Right kidney (tissue), 1 donor: ENCODE data around the gene ACACA.
"Not testable (repeated sequence)": the region's sequence is repeated elsewhere in the genome, so short reads cannot be mapped to it uniquely, and the experiment has no call there.

ENCODE experiments used
- DNase-seq: peaks from one replicate; pipeline ENCODE4 v3.0.0-alpha.2; 2016

ACACA gene

DNA sequence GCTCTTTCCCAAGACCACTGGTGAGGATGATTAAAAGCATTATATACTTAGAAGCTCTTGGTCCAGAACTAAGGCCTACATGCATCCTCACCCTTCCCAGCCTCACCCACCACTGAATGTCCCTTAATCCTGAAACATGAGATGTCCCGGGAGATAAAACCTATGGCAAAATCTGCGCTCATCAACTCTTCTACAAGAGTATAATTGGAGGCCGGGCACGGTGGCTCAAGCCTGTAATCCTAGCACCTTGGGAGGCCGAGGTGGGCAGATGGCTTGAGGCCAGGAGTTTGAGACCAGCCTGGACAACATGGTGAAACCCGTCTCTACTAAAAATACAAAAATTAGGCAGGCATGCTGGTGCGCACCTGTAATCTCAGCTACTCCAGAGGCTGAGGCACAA lies 13.3 kb downstream of the ACACA start:
- DNase-seq: no peak

DNA sequence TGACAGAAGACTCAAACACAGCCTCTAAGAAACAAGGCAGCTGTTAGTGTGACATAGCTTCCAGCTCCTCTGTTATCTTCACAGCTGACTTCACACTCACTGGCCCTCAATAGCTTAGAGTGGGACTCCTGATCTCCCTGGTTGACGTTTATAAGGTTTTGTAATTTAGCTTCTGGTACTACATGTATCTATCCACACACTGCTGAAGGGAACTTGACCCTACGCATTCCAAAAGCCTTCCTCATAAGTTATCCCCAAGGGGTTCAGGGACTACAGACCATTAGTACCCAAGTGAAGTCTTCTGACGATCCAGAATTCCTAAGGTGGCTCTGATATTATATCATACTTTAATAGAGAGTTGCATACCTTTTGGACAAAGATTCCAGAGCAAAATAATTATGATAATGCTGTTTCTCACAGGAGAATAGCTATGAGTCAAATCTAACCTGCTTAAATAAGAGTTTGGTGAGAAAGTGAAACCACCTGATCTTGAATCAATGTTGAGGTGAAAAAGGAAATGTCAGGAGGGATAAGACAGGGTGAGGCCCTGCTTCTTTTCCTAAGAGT lies 14.5 kb downstream of the ACACA start:
- DNase-seq: no peak

DNA sequence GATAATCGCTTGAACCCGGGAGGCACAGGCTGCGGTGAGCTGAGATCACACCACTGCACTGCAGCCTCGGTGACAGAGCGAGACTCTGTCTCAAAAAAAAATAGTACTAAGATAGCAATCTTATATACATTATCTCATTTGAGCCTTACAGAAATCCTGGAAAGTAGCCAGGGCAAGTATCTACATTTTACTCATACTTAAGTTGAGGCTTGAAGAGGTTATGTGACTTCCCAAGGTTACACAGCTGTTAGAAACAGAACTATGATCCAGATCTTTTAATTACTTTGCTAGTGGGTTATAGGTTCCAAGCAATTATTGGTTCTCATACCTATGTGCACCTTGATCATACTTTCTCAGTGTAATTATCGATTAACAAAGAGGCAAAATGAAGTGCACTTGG lies 15.5 kb downstream of the ACACA start:
- no peak for DNase-seq

DNA sequence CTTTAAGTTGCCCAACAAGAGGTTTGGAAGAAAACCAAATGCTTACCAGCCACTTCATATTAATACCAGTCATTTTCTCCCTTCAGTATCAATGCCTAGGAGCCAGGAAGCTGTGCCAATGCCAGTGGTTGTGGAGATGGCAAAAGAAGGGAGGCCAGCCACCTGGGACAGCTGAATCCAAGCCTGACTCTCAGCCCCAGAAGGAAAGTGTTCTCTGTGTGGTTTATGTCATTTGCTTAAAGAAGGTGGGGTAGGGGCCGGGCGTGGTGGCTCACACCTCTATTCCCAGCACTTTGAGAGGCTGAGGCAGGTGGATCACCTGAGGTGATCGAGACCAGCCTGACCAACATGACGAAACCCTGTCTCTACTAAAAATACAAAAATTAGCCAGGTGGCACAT lies 17.5 kb downstream of the ACACA start:
- no peak for DNase-seq

DNA sequence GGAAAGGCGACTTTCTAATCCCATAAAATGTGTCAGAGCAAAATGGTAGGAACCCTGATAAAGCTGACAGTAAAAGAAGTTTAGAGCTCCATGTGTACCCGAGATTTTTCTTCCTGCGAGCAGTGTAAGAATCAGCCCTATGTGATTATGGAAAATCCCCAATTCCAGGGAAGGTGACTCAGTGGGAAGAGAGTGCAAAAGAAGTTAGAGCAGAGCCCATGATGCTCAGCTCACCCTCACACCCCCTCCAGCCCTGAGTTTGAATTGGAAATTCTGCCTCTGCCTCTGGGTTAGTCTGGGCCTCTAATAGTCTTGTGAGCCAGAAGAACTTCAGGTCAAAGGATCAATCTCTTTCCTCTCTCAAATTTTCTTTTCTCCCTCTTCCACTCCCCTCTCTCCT lies 18.4 kb downstream of the ACACA start:
- DNase-seq: no peak

DNA sequence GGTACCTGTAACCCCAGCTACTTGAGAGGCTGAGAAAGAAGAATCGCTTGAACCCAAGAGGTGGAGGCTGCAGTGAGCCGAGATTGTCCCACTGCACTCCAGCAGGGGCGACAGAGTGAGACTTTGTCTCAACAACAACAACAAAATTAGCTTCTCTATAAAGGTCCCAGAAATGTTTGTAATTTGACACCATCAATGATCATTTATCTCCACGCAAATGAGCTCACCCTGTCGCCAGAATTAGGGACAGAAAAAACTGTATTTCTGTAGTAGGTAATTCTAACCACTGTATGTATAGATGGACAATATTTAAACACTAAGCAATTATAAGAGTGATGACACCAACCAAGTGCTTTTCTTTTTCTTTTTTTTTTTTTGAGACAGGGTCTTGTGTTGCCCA lies 20.2 kb downstream of the ACACA start:
- no peak for DNase-seq

DNA sequence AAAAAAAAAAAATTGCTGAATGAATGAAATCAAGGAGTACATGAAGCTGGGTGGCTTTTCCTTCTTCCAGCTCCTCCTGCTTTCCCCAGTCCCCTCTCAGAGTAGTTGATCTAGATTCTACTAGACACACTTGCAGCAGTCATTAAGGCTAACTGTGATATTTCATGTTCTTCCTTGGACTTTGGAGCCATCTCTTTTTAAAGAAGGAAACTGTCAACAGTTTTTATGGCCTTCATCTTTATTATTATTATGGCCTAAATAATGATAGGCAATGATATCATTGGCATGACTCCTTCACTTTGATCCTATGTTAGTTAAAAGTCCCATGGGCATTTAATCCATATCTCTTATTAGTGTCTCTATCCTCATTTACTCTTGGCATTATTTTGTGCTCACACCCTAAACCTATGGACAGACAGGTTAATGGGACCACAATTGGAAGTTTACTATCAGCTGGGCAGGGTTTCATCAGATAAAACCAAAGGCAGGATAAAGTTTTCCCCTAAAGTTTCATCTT lies 21.1 kb downstream of the ACACA start:
- no peak for DNase-seq

DNA sequence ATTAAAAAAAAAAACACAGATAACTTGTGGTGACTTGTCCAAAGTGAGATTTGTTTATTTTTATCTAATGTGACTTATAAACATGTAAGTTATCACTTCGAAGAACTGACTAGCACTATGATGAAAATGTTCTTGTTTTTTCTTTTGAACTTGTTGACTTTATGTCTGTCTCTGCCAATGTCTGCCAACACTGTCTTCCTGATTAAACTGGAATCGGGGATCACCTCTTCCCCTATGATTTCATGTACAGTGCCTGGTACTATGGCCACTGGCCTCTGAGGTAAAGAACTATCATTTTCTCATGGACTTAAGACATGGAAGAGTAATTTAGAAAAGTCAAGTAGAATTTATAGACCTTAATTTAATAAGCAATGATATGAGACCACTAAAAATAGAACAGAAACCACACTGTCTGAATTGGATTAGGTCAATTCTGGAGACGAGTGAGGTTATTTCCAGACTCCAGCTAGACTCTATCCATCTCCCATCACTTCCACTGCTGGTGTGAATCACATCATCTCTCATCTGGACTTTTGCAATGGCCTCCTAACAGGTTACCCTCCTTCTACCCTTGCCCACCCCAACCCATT lies 22.0 kb downstream of the ACACA start:
- no peak for DNase-seq

DNA sequence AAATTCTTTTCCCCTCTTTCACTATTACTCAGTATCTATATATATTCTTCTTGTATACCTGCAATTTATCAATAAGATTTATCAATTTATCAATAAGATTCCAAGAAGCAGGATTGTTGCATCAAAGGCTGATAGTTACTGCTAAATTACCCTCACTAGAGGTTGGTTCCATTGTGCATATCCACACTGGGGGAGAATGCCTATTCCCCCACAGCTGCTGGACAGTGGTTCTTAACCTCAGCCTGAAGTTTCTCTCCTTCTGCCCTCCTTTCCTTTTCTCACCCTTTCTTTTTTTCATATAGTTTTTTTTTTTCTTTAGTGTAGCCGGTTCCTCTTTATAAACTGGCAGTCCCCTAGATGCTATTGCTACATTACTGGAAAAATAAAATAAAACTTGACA lies 24.6 kb downstream of the ACACA start:
- DNase-seq: no peak

DNA sequence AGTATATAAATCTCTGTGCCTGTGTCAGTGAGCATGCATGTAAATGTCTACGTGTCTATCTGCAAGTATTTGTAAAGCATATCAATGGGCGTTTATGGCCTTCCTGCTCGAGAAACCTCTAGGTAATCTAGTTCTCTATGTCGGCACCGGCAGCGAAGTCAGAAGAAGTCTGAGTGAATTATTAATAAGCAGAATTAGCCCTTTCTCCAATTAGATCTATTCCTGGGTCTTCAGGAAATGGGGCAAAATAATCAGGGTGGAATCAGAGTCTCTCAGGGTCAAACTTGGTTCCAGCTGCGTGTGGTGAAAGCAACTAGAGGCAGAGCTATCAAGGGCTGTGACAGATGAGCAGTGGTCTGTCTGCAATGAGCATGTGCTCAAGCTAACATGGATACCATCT lies 30.9 kb downstream of the ACACA start, which contains the start of gene C17orf78:
C17orf78 (plus strand) TSS at position 280 of the 400 bp plus-strand sequence; CDS start at position 388, 108 bp downstream.
- no peak for DNase-seq

DNA sequence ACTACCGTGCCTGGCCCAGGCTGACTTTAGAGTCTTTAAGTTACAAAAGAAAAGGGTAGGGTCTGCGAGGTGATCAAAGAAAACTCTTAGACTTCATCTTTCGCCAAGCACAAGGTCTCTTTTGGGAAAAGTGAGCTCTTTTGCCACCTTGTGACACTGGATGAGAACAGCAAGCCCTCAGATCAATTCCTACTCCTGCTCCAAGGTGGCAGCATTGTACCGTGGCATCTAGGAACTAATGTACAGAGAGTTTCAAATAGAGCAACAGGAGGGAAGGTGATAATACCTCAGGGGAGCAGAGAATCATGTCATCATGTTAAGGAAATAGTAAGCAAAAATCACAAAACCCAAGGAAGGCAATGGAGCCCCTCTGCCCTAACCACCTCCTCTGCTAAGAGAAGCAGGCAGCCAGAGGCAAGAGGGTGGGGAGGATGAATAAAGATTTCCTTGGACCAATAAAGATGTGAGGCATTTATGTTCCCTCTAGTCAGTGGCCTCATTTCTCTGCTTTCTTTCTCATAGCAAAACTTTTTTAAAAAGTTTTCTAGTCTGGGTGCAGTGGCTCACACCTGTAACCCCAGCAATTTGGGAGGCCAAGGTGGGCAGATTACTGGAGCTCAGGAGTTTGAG lies 33.0 kb downstream of the ACACA start:
- peak; percentile 46 for DNase-seq

DNA sequence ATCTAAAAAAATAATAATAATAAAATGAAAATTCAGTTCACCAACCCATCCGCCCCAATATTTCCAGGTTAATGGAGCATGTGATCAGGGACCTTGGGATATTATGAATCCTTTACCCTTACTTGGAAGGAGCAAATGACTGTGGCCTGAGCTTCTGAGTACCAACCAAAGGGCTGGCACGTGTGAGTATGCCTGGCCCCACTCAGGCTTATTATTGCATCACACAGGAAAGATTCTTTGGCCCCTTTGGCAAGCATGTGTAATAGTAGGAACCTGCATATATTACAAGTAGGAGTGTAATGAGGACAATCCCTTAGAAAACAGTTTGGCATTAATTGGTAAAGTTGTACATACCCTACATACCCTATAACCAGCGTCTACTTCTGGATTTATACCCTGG lies 38.1 kb downstream of the ACACA start:
- DNase-seq: no peak

DNA sequence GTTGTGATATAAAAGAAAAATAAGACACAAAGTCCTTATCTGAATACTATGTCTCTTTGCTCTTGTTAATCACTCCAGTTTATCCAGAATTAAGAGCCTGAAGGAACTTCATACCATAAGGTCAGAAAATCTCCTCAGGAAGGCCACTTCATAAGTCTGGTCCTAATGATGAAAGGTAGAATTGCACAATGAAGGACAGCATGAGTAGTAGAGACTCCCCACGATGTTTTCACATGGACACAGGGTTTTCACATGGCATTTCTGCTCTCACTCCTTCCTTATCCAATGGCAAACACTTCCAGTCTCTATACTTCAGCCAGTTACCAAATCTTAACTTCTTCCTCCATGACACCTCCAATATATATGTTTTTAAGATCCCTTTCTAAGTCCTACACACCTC lies 41.0 kb downstream of the ACACA start:
- DNase-seq: no peak

DNA sequence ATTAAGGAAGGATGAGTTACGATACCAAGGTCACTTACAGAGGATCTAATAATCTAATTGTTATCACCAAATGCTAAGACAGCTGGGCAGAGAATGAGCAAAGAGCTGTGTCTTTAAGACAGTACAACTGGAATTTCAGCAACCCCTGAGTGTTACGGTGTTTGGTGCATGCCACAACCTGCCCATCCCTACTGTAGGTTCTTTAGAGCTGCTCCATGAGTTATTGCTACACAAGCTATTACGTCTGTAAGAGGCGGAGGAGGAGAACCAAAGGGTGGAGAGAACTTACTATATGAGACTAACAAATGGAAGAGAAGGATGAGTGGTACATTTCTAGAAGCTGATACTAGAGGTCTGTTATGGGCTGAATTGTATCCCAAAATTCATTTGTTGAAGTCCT lies 45.1 kb downstream of the ACACA start:
- no peak for DNase-seq

DNA sequence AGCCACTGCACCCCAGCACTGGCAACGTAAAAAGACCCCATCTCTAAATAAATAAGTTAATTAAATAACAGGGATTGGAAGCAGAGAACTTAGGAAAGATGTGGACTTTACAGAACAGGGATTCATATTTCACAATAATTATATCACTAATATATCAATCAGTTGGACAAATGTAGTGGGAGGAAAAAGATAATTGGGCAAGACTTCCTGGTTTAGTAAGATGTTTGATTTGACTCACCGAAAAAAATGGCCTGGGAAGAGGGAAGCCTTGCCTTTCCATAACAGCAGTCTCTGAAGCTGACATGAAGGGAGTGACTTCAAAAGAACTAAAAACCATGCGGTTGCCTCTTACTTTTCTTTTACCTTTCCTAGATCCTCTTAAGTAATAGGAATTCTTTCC lies 46.0 kb downstream of the ACACA start:
- no peak for DNase-seq

DNA sequence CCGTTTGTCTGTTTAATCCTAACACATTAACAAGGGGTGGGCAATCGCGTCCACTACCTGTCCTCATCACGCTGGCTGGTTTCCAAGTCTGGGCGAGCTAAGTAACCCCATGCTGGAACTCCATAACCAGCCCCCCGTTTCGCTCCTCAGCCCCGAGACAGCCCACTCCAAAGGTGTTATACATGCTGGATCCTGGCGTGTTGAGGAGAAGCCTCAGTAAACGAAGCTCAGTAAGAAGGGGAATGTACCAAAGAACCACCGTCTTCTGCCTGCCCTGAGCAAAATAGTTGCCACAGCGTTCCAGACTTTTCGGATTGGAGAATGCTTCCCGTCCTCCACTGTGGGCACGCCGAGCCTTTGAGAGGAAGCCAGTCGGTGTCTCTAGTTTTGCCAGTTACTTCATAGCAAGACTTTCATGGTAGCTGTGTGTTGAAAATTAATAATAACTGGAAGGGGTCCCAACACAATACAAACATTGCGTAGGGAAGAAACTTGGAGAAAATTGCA lies 46.9 kb downstream of the ACACA start:
- DNase-seq: peak; percentile 85

DNA sequence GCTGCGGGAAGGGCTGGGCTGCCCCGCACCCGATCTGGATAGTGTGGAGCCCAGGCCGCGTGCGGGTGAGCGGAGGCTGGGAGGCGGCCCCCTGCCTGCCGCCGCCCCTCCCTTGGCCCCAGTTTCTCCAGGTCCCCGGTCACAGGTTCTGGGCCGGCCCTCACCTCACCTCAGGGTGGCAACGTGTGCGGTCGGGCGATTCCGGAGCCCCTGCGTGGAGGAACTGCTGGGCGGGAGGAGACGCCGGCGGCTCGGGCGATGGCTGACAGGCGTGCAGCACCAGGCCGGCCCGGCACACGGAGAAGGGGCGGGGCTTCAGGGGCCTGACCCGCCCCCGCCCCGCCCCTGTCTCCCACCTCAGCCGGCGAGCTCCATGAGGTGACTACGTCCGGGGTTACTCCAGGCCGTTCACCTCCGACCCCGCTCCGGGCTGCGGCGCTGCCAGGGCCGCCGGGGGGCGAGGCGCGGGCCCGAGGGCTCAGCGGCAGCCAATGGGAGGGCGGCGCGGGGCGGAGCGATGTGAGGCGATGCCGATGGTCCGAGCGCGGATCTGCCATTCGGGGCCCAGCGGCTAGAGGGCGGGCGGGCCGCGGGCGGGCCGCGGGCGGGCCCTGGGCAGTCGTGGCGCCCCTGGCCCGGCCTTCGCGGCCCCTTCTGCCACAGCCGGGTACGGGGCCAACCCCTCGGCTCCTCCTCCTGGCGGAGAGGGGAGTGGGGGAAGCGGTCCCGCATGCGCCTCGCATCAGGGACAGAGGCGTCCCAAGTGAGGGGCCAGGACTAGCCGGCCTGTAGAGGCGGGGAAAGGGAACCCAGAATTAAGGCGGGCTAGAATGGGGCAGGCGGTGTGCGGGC lies 47.6 kb downstream of the ACACA start:
- DNase-seq: peak; percentile 98

DNA sequence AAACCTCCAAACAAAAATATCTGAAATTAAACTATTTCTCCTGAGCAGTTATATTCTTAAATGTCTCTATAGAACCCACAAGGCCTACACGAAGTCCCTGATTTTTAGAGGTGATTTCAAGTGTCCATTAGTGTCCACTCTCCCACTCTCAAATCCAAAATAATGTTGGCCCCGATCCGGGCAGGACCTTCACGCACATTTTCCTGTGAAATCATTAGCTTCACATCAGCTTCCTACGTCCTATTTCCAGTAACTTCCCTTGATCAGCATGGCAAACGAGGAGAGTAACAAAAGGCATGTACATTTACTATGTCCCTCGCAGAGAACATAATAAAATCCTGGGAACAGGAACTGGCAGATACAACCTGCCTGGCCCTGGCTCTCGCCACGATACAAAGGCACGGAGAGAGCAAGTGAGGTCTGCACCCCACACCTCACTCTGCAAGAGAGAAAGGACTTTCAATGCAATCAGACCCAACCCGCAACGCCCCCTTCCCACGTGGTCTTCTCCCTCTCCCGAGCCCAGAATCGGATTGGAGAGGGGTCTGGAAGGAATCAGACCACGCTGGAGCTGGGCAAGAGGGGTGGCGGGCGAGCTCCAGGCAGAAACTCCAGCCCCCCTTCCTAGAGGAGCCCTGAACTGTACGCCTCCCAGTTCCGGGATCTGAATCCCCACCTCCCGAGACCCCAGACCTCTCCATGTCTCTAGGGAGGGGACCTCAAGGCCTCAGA lies 48.4 kb downstream of the ACACA start:
- no peak for DNase-seq

DNA sequence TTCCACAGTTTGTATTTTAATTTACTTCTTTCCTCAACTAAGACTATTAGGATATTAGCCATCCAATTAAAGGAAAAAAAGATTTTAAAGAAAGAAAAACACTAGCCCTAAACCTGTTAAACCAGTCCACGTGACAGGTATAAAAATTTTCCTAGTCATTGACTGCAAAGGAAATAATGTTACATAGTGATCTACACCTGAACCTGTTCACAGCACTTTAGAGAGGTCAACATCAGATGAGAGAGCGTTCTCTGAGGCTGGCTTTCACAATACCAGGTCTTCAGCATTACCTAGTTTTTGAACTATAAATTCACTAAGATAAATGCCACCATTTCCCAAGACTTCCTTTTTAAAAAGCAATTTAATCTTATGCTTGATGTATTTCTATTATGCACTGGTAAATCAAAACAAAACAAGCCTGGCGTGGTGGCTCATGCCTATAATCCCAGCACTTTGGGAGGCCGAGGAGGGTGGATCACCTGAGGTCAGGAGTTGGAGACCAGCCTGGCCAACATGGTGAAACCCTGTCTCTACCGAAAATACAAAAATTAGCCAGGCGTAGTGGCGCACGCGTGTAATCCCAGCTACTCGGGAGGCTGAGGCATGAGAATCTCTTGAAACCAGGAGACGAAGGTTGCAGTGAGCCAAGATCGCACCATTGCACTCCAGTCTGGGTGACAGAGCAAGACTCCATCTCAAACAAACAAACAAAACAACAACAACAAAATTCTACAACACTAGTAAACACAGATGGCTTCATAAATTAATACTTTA lies 49.7 kb downstream of the ACACA start:
- DNase-seq: not testable (repeated sequence)

DNA sequence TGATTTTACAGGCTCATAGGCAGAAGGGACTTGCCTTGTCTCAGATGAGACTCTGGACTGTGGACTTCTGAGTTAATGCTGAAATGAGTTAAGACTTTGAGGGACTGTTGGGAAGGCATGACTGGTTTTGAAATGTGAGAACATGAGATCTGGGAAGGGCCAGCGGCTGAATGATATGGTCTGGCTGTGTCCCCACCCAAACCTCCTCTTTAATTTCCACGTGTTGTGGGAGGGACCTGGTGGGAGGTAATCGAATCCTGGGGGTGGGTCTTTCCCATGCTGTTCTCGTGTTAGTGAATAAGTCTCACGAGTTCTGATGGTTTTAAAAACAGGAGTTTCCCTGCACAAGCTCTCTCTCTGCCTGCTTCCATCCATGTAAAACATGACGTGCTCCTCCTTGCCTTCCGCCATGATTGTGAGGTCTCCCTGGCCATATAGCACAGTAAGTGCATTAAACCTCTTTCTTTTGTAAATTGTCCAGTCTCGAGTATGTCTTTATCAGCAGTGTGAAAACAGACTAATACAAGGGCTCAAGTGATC lies 59.7 kb downstream of the ACACA start:
- not testable (repeated sequence) for DNase-seq

DNA sequence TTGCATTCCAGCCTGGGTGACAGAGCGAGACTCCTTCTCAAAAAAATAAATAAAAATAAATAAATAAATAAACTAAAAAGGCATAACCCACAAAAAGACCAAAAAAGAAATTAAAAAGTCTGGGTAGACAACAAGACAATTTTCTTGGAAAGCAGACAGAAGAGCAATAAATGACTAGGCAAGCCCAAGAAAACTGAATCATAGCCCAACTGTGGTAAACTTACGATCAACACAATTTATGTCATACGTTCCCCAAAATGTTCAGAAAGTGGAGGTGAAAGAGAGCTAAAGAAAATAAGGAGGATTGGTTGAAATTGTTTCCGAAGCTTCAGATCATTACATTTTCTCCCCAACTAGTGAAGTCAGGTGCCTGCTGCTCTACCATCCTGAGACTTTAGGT lies 62.1 kb downstream of the ACACA start:
- DNase-seq: no peak
